ENCODE measurements around the gene CDRT4. TPM values are rescaled to one million over a fixed set of nuclear protein-coding genes. Genes with fewer than 3 reads are reported as not detected.
"Not testable (repeated sequence)": the region's sequence is repeated elsewhere in the genome, so short reads cannot be mapped to it uniquely, and the experiment has no call there.

Gene CDRT4
- total RNA-seq, result 2.8 TPM
- long read RNA-seq, partial matches to known transcripts, result 1 of 4 reads
- long read RNA-seq, other reads (novel, unspliced or antisense), result 1 of 4 reads

GRCh38 chr17:15467592-15467991 lies at the start of gene CDRT4:
TSS of gene CDRT4 (minus strand) at chr17:15467621. CDS start at chr17:15440238, 27,383 bp downstream.
- no peak for DNase-seq (ENCODE audit: low spot score)

- DNase-seq (ENCODE audit: low spot score), result no peak
Measured at GRCh38 chr17:15516150-15516549, 48.7 kb upstream of the CDRT4 start.

GRCh38 chr17:15514469-15514868 lies 47.0 kb upstream of the CDRT4 start:
- no peak for DNase-seq (ENCODE audit: low spot score)

- no peak for DNase-seq (ENCODE audit: low spot score)
Measured at GRCh38 chr17:15513856-15514459, 46.5 kb upstream of the CDRT4 start.

- DNase-seq (ENCODE audit: low spot score), result no peak
Measured at GRCh38 chr17:15513058-15513791, 45.8 kb upstream of the CDRT4 start.

GRCh38 chr17:15512071-15512709 lies 44.8 kb upstream of the CDRT4 start:
- no peak for DNase-seq (ENCODE audit: low spot score)

- no peak for DNase-seq (ENCODE audit: low spot score)
Measured at GRCh38 chr17:15511142-15511541, 43.7 kb upstream of the CDRT4 start.

GRCh38 chr17:15510361-15510760 lies 42.9 kb upstream of the CDRT4 start:
- no peak for DNase-seq (ENCODE audit: low spot score)

- no peak for DNase-seq (ENCODE audit: low spot score)
Measured at GRCh38 chr17:15509095-15509494, 41.7 kb upstream of the CDRT4 start.

- no peak for DNase-seq (ENCODE audit: low spot score)
Measured at GRCh38 chr17:15508466-15508865, 41.0 kb upstream of the CDRT4 start.

- DNase-seq (ENCODE audit: low spot score), result no peak
Measured at GRCh38 chr17:15507896-15508295, 40.5 kb upstream of the CDRT4 start.

GRCh38 chr17:15507001-15507400 lies 39.6 kb upstream of the CDRT4 start:
- DNase-seq (ENCODE audit: low spot score), result no peak

GRCh38 chr17:15505708-15506107 lies 38.3 kb upstream of the CDRT4 start:
- not testable (repeated sequence) for DNase-seq (ENCODE audit: low spot score)

GRCh38 chr17:15503731-15504130 lies 36.3 kb upstream of the CDRT4 start:
- no peak for DNase-seq (ENCODE audit: low spot score)

- DNase-seq (ENCODE audit: low spot score), result peak; percentile 96
Measured at GRCh38 chr17:15502369-15503112, 35.1 kb upstream of the CDRT4 start.

GRCh38 chr17:15501793-15502192 lies 34.4 kb upstream of the CDRT4 start:
- no peak for DNase-seq (ENCODE audit: low spot score)

- DNase-seq (ENCODE audit: low spot score), result no peak
Measured at GRCh38 chr17:15501282-15501681, 33.9 kb upstream of the CDRT4 start.

GRCh38 chr17:15498107-15498506 lies 30.7 kb upstream of the CDRT4 start:
- no peak for DNase-seq (ENCODE audit: low spot score)

GRCh38 chr17:15496735-15497670 lies 29.6 kb upstream of the CDRT4 start:
- DNase-seq (ENCODE audit: low spot score), result no peak

- DNase-seq (ENCODE audit: low spot score), result no peak
Measured at GRCh38 chr17:15494821-15495220, 27.4 kb upstream of the CDRT4 start.

GRCh38 chr17:15493693-15494035 lies 26.2 kb upstream of the CDRT4 start:
- no peak for DNase-seq (ENCODE audit: low spot score)
